HEK293 (cell line): Measurements from ENCODE around the gene AJM1.
A peak's percentile ranks its signal among the peaks of the same experiment; 100 is the strongest.

Source experiments
- CTCF ChIA-PET: fragments of 350-600 bp; formaldehyde crosslinking; extraction: SDS; loops from one replicate; lab custom pipeline; 2021; ENCODE audit warnings: antibody characterized with exemption; lab: Yijun Ruan, JAX
- POLR2A ChIA-PET: fragments of 300-600 bp; formaldehyde crosslinking; extraction: SDS; loops from one replicate; lab custom pipeline; 2020; ENCODE audit warnings: antibody characterized with exemption, inconsistent platforms; lab: Yijun Ruan, JAX
- H3K27ac ChIP-seq: fragments of 200-500 bp; sonication (Bioruptor generic); 2 replicates; pipeline ENCODE4 v1.5.1; 2014; ENCODE audit warnings: low read depth, low read length, control low read depth, inconsistent platforms; ENCODE audit errors: extremely low read depth
- H3K36me3 ChIP-seq, 2 experiments: fragments of 200-500 bp in 1 of 2; sonication (Bioruptor generic) in 1 of 2; 1 replicate in 1 of 2; 2 replicates in 1 of 2; pipeline ENCODE4 v1.5.1; 2014 to 2017; ENCODE audit warnings: inconsistent platforms in 2 of 2, low read length in 2 of 2; ENCODE audit not compliant: control insufficient read depth in 2 of 2, insufficient read depth in 1 of 2
- H3K4me1 ChIP-seq: fragments of 200-500 bp; sonication (Bioruptor generic); 2 replicates; pipeline ENCODE4 v1.5.1; 2014; ENCODE audit warnings: mild to moderate bottlenecking, low read length, inconsistent platforms; ENCODE audit not compliant: control insufficient read depth, insufficient read depth
- H3K4me3 ChIP-seq: 2 replicates; pipeline ENCODE4 v1.5.1; 2011; ENCODE audit warnings: low read depth, mild to moderate bottlenecking, control low read depth, low read length, moderate library complexity
- H3K9me3 ChIP-seq: fragments of 200-500 bp; sonication (Bioruptor generic); 2 replicates; pipeline ENCODE4 v1.5.1; 2014; ENCODE audit warnings: low read depth, low read length, inconsistent platforms; ENCODE audit not compliant: control insufficient read depth, insufficient read depth
- FEZF1 ChIP-seq: fragments of 450-650 bp; formaldehyde crosslinking; IDR thresholded peaks from 2 replicates; pipeline ENCODE4 v1.5.1; 2016; ENCODE audit warnings: missing biosample characterization, missing genetic modification characterization
- GLI2 ChIP-seq: fragments of 450-650 bp; formaldehyde crosslinking; IDR thresholded peaks from 2 replicates; pipeline ENCODE4; 2017; ENCODE audit warnings: missing biosample characterization, missing genetic modification characterization, low read depth, borderline replicate concordance
- KLF1 ChIP-seq: fragments of 450-650 bp; formaldehyde crosslinking; IDR thresholded peaks from 2 replicates; pipeline ENCODE4 v1.5.1; 2016; ENCODE audit warnings: missing biosample characterization, missing genetic modification characterization
- KLF10 ChIP-seq: fragments of 450-650 bp; IDR thresholded peaks from 2 replicates; pipeline ENCODE4 v1.5.1; 2018; ENCODE audit warnings: missing biosample characterization, mild to moderate bottlenecking, missing genetic modification characterization
- KLF8 ChIP-seq: fragments of 450-650 bp; formaldehyde crosslinking; IDR thresholded peaks from 2 replicates; pipeline ENCODE4 v1.5.1; 2016; ENCODE audit warnings: missing biosample characterization, missing genetic modification characterization
- SP2 ChIP-seq: fragments of 450-650 bp; formaldehyde crosslinking; IDR thresholded peaks from 2 replicates; pipeline ENCODE4 v1.5.1; 2016; ENCODE audit warnings: missing biosample characterization, missing genetic modification characterization
- WT1 ChIP-seq: fragments of 450-650 bp; formaldehyde crosslinking; IDR thresholded peaks from 2 replicates; pipeline ENCODE4 v1.5.1; 2016; ENCODE audit warnings: missing biosample characterization, missing genetic modification characterization
- YY2 ChIP-seq: fragments of 450-650 bp; formaldehyde crosslinking; IDR thresholded peaks from 2 replicates; pipeline ENCODE4 v1.5.1; 2016; ENCODE audit warnings: missing biosample characterization, missing genetic modification characterization
- ZBTB44 ChIP-seq: fragments of 450-650 bp; IDR thresholded peaks from 2 replicates; pipeline ENCODE4 v1.5.1; 2018; ENCODE audit warnings: missing biosample characterization, mild to moderate bottlenecking, missing genetic modification characterization
- ZIC2 ChIP-seq: fragments of 450-650 bp; formaldehyde crosslinking; IDR thresholded peaks from 2 replicates; pipeline ENCODE4 v1.5.1; 2016; ENCODE audit warnings: missing biosample characterization, missing genetic modification characterization
- ZNF2 ChIP-seq: fragments of 450-650 bp; formaldehyde crosslinking; IDR thresholded peaks from 2 replicates; pipeline ENCODE4 v1.5.1; 2016; ENCODE audit warnings: missing biosample characterization, missing genetic modification characterization
- ZNF26 ChIP-seq: fragments of 450-650 bp; formaldehyde crosslinking; IDR thresholded peaks from 2 replicates; pipeline ENCODE4 v1.5.1; 2016; ENCODE audit warnings: missing biosample characterization, missing genetic modification characterization
- ZNF354C ChIP-seq: fragments of 450-650 bp; formaldehyde crosslinking; IDR thresholded peaks from 2 replicates; pipeline ENCODE4 v1.5.1; 2016; ENCODE audit warnings: missing biosample characterization, missing genetic modification characterization, low read depth, borderline replicate concordance
- ZNF426 ChIP-seq: fragments of 450-650 bp; formaldehyde crosslinking; IDR thresholded peaks from 2 replicates; pipeline ENCODE4 v1.5.1; 2017; ENCODE audit warnings: missing biosample characterization, missing genetic modification characterization, mild to moderate bottlenecking, inconsistent platforms, moderate library complexity
- ZNF530 ChIP-seq: fragments of 450-650 bp; formaldehyde crosslinking; IDR thresholded peaks from 2 replicates; pipeline ENCODE4 v1.5.1; 2016; ENCODE audit warnings: low read depth, missing biosample characterization, missing genetic modification characterization
- ZNF670 ChIP-seq: fragments of 450-650 bp; formaldehyde crosslinking; IDR thresholded peaks from 2 replicates; pipeline ENCODE4 v1.5.1; 2016; ENCODE audit warnings: missing biosample characterization, missing genetic modification characterization, low read depth
- ZNF785 ChIP-seq: fragments of 450-650 bp; formaldehyde crosslinking; IDR thresholded peaks from 2 replicates; pipeline ENCODE4 v1.5.1; 2016; ENCODE audit warnings: missing biosample characterization, missing genetic modification characterization
- ZSCAN18 ChIP-seq: fragments of 450-650 bp; formaldehyde crosslinking; IDR thresholded peaks from 2 replicates; pipeline ENCODE4 v1.5.1; 2016; ENCODE audit warnings: missing biosample characterization, missing genetic modification characterization
- TF ChIP-seq, protein P1 (sequence below): fragments of 450-650 bp; formaldehyde crosslinking; IDR thresholded peaks from 2 replicates; pipeline ENCODE4; 2016; ENCODE audit warnings: missing biosample characterization, missing genetic modification characterization
- TF ChIP-seq, protein P2 (sequence below): fragments of 450-650 bp; IDR thresholded peaks from 2 replicates; pipeline ENCODE4 v1.5.1; 2018; ENCODE audit warnings: missing biosample characterization, missing genetic modification characterization
- TF ChIP-seq, protein P3 (sequence below): fragments of 450-650 bp; formaldehyde crosslinking; IDR thresholded peaks from 2 replicates; pipeline ENCODE4 v1.5.1; 2016; ENCODE audit warnings: missing biosample characterization, missing genetic modification characterization
- TF ChIP-seq, protein P4 (sequence below): fragments of 450-650 bp; formaldehyde crosslinking; IDR thresholded peaks from 2 replicates; pipeline ENCODE4 v1.5.1; 2016; ENCODE audit warnings: missing biosample characterization, missing genetic modification characterization, borderline replicate concordance

The AJM1 gene

DNA sequence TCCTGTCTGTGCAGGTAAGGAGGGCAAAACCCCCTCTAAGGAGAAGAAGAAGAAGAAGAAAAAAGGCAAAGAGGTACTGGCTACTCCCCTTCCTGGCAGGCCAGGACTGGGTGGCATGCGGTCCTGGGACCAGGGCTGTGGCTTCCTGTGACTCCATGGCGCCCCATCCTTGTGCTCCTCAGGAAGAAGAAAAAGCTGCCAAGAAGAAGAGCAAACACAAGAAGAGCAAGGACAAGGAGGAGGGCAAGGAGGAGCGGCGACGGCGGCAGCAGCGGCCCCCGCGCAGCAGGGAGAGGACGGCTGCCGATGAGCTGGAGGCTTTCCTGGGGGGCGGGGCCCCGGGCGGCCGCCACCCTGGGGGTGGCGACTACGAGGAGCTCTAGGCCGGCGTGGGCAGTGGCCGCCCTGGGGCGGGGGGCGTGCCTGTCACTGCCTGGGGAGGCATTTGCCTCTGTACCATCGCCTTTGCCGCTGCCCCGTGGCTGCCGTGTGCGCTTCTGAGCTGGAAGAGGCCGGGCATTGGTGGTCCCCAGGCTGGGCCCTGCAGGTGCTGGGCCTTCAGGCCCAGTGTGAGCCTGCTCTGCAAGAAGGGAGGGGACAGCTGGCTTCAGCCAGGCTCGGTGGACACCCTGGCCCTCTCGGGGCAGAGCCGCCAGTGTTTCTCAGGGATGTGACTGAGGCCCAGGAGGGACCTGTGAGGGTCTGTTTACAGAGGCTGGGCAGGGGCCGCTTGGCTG lies 2.0 kb upstream of the AJM1 start:
- POLR2A ChIA-PET, result interaction anchor here (0.5 to 1.2 kb wide), 6 partner anchors 21 to 379 kb away, joined by 3 to 11 read pairs (median 4); no protein-coding TSS in a partner anchor
- CTCF ChIA-PET, result interaction anchor here (0.6 to 3.3 kb wide), 7 partner anchors 9 to 421 kb away, joined by 3 to 13 read pairs (median 3); no protein-coding TSS in a partner anchor
- TF ChIP-seq ZNF530 (tag by site-specific recombination) (no peak), ZSCAN18 (no peak), ZNF2 (tag by site-specific recombination) (peak; percentile 18; the same call in 1 of the 2 replicates), SP2 (tag by site-specific recombination) (peak; percentile 40), FEZF1 (tag by site-specific recombination) (no peak), KLF1 (tag by site-specific recombination) (peak; percentile 77), KLF10 (peak; percentile 61), ZNF426 (tag by site-specific recombination) (no peak), ZNF26 (tag by site-specific recombination) (no peak), ZBTB44 (tag by site-specific recombination) (no peak), WT1 (no peak), ZNF670 (tag by site-specific recombination) (no peak), GLI2 (tag by site-specific recombination) (no peak), ZNF354C (tag by site-specific recombination) (no peak), YY2 (tag by site-specific recombination) (no peak), ZNF785 (tag by site-specific recombination) (no peak), ZIC2 (tag by site-specific recombination) (peak; percentile 86), KLF8 (tag by site-specific recombination) (peak; percentile 48; the same call in 1 of the 2 replicates)
- TF ChIP-seq, protein P1, sequence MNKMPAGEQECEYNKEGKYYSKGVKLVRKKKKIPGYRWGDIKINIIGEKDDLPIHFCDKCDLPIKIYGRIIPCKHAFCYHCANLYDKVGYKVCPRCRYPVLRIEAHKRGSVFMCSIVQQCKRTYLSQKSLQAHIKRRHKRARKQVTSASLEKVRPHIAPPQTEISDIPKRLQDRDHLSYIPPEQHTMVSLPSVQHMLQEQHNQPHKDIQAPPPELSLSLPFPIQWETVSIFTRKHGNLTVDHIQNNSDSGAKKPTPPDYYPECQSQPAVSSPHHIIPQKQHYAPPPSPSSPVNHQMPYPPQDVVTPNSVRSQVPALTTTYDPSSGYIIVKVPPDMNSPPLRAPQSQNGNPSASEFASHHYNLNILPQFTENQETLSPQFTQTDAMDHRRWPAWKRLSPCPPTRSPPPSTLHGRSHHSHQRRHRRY, result no peak
- TF ChIP-seq, protein P2, sequence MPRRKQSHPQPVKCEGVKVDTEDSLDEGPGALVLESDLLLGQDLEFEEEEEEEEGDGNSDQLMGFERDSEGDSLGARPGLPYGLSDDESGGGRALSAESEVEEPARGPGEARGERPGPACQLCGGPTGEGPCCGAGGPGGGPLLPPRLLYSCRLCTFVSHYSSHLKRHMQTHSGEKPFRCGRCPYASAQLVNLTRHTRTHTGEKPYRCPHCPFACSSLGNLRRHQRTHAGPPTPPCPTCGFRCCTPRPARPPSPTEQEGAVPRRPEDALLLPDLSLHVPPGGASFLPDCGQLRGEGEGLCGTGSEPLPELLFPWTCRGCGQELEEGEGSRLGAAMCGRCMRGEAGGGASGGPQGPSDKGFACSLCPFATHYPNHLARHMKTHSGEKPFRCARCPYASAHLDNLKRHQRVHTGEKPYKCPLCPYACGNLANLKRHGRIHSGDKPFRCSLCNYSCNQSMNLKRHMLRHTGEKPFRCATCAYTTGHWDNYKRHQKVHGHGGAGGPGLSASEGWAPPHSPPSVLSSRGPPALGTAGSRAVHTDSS (tag by site-specific recombination), result no peak
- TF ChIP-seq, protein P3, sequence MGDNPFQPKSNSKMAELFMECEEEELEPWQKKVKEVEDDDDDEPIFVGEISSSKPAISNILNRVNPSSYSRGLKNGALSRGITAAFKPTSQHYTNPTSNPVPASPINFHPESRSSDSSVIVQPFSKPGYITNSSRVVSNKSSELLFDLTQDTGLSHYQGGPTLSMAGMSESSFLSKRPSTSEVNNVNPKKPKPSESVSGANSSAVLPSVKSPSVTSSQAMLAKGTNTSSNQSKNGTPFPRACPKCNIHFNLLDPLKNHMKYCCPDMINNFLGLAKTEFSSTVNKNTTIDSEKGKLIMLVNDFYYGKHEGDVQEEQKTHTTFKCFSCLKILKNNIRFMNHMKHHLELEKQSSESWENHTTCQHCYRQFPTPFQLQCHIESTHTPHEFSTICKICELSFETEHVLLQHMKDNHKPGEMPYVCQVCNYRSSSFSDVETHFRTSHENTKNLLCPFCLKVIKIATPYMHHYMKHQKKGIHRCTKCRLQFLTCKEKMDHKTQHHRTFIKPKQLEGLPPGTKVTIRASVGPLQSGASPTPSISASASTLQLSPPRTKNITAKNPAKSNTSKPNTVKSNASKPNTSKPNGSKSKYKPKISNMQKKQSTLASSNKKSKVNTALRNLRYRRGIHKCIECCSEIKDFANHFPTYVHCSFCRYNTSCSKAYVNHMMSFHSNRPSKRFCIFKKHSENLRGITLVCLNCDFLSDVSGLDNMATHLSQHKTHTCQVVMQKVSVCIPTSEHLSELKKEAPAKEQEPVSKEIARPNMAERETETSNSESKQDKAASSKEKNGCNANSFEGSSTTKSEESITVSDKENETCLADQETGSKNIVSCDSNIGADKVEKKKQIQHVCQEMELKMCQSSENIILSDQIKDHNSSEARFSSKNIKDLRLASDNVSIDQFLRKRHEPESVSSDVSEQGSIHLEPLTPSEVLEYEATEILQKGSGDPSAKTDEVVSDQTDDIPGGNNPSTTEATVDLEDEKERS (tag by site-specific recombination), result no peak
- TF ChIP-seq, protein P4, sequence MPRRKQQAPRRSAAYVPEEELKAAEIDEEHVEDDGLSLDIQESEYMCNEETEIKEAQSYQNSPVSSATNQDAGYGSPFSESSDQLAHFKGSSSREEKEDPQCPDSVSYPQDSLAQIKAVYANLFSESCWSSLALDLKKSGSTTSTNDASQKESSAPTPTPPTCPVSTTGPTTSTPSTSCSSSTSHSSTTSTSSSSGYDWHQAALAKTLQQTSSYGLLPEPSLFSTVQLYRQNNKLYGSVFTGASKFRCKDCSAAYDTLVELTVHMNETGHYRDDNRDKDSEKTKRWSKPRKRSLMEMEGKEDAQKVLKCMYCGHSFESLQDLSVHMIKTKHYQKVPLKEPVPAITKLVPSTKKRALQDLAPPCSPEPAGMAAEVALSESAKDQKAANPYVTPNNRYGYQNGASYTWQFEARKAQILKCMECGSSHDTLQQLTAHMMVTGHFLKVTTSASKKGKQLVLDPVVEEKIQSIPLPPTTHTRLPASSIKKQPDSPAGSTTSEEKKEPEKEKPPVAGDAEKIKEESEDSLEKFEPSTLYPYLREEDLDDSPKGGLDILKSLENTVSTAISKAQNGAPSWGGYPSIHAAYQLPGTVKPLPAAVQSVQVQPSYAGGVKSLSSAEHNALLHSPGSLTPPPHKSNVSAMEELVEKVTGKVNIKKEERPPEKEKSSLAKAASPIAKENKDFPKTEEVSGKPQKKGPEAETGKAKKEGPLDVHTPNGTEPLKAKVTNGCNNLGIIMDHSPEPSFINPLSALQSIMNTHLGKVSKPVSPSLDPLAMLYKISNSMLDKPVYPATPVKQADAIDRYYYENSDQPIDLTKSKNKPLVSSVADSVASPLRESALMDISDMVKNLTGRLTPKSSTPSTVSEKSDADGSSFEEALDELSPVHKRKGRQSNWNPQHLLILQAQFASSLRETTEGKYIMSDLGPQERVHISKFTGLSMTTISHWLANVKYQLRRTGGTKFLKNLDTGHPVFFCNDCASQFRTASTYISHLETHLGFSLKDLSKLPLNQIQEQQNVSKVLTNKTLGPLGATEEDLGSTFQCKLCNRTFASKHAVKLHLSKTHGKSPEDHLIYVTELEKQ (tag by site-specific recombination), result no peak

More for the DNA sequence above, 2.0 kb upstream of the AJM1 start:
- Histone ChIP-seq H3K9me3 (no peaks in the 10 kb centered on the region), H3K4me1 (0 out of 2 replicates have a peak, but pooled peaks cover 5% of the 10 kb centered on the region), H3K27ac (peak overlapping the region; percentile 22; the same call in 1 of the 2 replicates), H3K36me3 (peaks cover 0 to 40% of the 10 kb centered on the region in 2 experiments; a peak in 2 of 3 replicates), H3K4me3 (no peak overlapping the region)
